ENCODE data around the gene ACTR1A.
A peak's percentile ranks its signal among the peaks of the same experiment; 100 is the strongest.
"Not testable (repeated sequence)": the region's sequence is repeated elsewhere in the genome, so short reads cannot be mapped to it uniquely, and the experiment has no call there.

The ACTR1A gene

DNA sequence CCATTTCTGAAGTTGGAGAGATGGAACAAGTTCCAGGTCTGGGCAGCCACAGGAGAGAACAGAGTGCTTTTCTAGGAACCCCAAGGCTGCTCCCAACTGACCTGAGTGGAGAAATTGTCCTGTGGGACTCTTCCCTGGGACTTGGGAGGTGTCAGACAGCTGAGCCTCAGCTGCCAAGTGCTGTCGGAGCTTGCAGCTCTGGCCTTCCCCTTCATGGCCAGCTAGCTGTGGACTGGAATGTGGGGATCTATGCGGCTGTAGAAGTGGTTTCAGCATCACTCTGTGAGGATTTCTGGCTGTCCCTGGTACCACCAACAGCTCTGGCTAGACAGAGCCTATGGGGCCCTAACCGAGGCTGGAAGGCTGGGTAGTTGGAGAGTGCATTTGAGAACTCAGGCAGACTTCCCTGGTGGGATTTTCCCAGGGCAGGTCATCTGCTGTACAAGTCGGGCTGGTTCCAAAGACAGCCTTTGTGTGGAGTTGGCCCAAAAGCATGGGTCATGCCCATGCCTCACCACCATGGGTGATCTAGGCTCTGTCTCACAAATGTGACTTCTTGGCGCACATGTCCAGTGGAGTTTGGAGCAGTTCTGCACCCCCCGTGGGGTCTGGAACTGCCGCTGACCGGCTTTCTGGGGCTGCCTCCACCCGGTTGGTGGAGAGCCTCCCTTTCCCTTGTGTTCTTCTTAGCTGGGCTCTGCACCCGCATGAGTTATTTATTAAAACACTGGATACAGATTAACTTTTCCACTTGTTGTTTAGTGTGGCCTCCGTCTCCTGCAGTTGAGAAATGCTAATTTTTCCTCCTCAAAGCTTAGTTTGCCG, 12.2 kb upstream of the ACTR1A start:
- no peak for DNase-seq (ENCODE audit: low read depth in 2 of 2)

DNA sequence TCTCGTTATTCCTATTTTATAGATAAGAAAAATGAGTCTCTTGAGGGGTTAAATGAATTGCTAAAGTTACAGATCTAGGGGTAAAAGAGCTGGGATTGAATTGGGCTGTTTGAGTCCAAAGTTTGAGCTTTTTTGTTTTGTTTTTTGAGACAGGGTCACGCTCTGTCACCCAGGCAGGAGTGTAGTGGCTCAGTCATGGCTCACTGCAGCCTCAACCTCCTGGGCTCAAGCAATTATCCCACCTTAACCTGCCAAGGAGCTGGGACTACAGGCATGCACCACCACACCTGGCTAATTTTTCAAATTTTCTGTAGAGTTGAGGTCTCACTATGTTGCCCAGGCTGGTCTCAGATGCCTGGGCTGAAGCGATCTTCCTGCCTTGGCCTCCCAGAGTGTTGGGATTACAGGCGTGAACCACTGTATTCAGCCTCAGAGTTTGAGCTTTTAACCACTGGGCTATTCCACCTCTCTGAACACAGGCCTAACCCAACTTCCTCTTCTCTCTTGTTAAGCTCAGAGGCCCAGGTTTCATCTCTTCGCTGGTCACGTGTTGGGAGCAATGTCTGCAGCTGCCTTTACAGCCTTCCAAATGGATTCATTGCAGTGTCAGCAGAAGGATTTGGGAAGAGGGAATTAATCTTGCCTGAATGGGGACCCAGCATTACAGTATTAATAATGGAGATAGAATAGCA, 9.2 kb upstream of the ACTR1A start:
- no peak for DNase-seq (ENCODE audit: low read depth in 2 of 2)

DNA sequence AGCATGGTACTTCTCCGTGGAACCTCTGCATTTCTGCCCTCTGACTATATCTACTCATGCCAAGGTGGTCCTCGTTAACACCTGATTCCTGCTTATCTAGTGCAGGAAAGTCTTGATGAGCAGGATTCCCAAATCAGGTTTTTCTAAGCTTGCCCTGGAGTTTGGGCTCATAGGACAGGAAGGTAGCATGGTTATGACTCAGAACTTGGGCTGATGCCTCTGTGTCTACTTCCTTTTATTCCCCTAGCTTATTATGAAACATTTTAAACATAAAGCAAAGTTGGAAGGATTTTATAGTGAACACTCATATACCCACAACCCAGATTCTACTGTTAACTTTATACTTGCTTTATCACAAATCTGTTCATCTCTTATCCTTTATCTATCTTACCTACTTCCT, 6.9 kb upstream of the ACTR1A start:
- DNase-seq (ENCODE audit: low read depth in 2 of 2), result no peak

DNA sequence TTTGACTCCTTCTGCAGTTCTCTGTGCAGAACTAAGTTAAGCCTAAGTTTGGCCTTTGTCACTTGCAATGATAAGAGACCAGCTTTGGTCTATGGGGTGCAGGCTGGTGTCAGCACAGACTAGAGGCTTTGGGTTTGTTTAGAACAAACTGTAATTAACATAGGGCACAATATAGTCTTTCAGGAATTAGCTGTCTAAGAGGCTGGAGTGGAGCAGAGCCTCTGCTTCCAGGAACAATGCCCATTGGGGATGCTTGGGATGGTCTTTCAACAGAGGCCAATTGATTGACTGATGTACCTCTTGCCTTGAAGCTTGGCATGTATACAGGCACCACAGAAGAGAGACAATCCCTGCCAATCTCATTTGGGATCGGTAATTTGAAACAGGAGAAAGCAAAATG, 6.0 kb upstream of the ACTR1A start:
- no peak for DNase-seq (ENCODE audit: low read depth in 2 of 2)

GRCh38 chr10:102507521-102507920, 5.0 kb upstream of the ACTR1A start:
- no peak for DNase-seq (ENCODE audit: low read depth in 2 of 2)

GRCh38 chr10:102505462-102506115, 3.1 kb upstream of the ACTR1A start:
- DNase-seq (ENCODE audit: low read depth in 2 of 2), result no peak

GRCh38 chr10:102504976-102505300, 2.4 kb upstream of the ACTR1A start:
- no peak for DNase-seq (ENCODE audit: low read depth in 2 of 2)

DNA sequence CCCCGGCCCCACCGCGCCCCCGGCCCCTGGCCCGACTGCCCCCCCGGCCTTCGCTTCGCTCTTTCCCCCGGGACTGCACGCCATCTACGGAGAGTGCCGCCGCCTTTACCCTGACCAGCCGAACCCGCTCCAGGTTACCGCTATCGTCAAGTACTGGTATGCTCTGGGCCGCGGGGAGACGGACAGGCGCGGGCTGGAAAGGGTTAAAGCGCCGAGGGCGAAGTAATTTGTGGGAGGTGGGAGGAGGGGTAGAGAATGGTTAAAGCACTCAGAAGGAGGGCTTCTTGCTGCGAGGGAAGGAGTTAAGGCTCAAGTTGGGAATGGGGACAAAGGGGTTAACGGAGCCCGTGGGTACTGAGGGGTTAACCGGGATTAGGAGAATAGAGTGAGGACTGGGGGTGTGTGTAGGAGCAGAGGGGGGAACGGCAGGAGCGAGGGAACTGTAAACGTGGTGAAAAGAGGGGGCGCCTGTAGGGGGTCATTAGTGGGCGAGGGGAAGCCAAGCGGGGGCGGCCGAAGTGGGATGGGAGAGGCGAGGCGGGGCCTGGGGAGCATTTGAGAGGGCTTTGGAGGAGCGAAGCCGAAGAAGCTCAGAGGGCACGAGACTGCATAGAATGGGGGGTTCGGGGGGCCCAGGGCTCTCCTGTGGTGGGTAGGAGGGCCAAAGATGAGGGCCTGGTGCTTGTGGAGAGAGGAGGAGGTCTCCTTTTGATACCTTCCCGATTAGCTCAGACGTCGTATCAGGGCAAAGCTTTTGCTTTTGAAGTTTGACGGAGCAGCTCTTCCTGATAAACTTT, 1.9 kb upstream of the ACTR1A start:
- DNase-seq (ENCODE audit: low read depth in 2 of 2), result no peak

- DNase-seq (ENCODE audit: low read depth in 2 of 2), result peak; percentile 96 to 98
Measured at GRCh38 chr10:102503264-102504178, 1.0 kb upstream of the ACTR1A start, which contains the start of gene SUFU. SUFU (plus strand) TSS chr10:102503972; CDS start chr10:102504153, 181 bp downstream.

DNA sequence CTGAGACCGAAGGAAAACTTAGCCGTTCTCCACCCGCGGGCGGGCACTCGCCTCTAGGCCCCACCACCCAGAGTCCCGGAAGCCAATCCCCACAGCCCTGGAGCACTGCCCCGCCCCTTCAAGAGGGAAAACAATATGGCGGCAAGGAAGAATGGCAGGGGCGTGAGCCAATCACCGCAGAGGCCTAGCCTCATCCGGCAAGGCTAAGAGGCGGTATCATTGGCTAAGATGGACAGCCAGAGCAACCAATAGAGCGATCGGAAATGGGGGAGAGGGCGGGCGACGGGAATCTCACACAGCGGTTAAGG, 529 bp downstream of the ACTR1A start:
- DNase-seq (ENCODE audit: low read depth in 2 of 2), result peak; percentile 94 to 98

- no peak for DNase-seq (ENCODE audit: low read depth in 2 of 2)
Measured at GRCh38 chr10:102501201-102502028, 1.1 kb downstream of the ACTR1A start.

GRCh38 chr10:102500686-102501085, 1.8 kb downstream of the ACTR1A start:
- DNase-seq (ENCODE audit: low read depth in 2 of 2), result not testable (repeated sequence)

DNA sequence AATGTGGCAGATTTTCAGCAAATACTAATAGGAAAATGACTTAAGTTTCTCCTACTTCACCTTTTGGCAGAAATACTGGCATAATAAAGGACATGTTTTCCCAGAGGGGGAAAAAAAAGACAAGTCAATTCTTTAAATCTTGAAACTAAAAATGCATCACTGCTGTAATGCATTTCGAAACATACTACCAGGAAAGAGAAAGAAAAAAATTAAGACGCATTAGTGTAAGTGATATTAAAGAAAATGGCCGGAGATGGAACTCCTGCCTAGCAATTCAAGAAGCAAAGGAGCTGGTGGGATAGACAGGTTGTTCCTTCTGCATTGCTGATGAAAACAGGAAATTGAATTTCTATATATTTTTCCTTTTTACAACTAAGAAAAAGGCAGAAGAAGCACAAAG, 3.2 kb downstream of the ACTR1A start:
- no peak for DNase-seq (ENCODE audit: low read depth in 2 of 2)

DNA sequence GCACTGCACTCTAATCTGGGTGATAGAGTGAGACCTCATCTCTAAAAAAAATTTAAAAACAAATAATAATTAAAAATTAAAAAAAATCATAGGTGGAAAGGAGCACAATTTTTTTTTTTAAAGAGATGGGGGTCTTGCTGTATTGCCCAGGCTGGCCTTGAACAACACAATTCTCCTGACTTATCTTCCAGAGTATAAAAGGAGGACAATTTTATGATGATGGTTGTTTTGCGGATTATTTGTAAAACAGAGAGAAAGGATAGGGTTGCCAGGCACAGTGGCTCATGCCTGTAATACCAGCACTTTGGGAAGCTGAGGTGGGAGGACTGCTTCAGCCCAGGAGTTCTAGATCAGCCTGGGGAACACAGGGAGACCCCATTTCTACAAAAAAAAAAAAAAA, 5.0 kb downstream of the ACTR1A start:
- DNase-seq (ENCODE audit: low read depth in 2 of 2), result no peak

DNA sequence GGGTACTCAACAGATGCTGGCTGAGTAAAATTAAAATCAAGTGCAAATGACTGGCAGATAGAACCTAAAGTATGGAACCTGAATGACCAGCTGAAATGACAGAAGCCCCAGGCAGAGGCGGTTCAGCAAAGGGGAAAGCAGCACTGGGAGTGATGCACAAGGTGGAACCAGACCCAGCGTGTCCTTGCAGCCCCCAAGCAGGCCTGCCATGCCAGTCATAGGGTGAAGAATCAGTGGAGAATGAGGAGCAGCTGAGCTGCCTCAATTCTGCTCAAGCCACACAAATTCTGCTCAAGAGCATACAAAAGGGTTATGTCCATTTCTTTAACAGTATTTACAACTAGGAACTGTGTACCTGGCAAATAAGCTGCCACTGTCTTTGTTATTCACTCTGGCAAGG, 8.7 kb downstream of the ACTR1A start:
- no peak for DNase-seq (ENCODE audit: low read depth in 2 of 2)

DNA sequence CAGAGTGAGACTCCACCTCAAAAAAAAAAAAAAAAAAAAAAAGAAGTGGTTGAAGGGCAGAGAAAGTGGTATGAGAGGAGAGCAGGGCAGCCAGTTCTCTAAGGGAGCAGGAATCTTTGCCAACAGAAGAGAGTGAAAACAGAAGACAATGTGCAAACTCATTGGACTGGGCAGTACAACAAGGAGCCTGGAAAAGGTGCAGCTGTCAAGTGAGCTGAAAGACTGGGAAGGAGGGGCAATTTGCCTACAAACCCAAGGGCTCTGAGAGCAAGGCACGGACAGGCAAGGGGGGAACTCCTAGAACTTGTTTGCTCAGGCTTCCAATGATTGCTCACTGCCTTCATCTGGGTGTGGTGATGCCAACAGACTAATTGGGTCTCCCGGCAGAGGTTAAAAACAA, 9.5 kb downstream of the ACTR1A start:
- DNase-seq (ENCODE audit: low read depth in 2 of 2), result no peak

GRCh38 chr10:102492344-102492939, 10.1 kb downstream of the ACTR1A start:
- no peak for DNase-seq (ENCODE audit: low read depth in 2 of 2)

DNA sequence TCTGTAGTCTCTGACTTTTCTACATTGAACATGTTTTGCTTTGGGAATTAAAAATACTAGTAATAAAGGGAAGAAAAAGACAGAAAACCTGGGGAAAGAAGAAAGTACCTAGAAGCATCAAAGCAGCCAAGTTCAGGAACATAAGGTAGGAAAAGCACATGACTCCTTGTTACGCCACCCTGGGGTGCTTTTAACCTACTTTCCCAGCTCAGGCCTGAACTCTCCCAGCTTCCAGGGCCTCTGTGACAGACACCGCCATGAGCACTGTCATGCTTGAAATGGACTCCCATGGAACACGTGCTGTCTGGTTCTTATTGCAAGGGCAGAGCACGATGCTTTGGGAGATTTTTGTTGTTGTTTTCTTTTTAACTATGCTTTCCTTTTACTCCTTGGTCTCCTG, 11.4 kb downstream of the ACTR1A start:
- DNase-seq (ENCODE audit: low read depth in 2 of 2), result no peak

GRCh38 chr10:102485093-102485784, 17.3 kb downstream of the ACTR1A start:
- DNase-seq (ENCODE audit: low read depth in 2 of 2), result no peak
